ENCODE data around the gene TEX14.

DNA sequence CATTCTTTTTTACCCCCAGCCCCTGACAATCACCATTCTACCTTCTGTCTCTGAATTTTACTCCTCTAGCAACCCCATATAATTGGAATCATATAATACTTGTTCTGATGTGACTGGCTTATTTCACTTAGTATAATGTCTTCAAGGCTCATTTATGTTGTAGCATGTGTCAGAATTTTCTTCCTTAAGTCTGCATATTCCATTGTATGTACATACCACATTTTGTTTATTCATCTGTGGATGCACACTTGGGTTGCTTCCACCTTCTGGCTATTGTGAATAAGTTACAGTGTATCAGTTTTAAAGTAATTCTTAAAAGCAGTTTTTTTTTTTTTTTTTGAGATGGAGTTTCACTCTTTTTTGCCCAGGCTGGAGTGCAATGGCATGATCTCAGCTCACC lies 39.1 kb upstream of the TEX14 start:
- no peak for TF ChIP-seq POLR2A (IDR thresholded peaks at IDR 0.05)
- TF ChIP-seq, protein P1, sequence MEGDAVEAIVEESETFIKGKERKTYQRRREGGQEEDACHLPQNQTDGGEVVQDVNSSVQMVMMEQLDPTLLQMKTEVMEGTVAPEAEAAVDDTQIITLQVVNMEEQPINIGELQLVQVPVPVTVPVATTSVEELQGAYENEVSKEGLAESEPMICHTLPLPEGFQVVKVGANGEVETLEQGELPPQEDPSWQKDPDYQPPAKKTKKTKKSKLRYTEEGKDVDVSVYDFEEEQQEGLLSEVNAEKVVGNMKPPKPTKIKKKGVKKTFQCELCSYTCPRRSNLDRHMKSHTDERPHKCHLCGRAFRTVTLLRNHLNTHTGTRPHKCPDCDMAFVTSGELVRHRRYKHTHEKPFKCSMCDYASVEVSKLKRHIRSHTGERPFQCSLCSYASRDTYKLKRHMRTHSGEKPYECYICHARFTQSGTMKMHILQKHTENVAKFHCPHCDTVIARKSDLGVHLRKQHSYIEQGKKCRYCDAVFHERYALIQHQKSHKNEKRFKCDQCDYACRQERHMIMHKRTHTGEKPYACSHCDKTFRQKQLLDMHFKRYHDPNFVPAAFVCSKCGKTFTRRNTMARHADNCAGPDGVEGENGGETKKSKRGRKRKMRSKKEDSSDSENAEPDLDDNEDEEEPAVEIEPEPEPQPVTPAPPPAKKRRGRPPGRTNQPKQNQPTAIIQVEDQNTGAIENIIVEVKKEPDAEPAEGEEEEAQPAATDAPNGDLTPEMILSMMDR (IDR thresholded peaks at IDR 0.05), result no peak
